GM12878 (cell line): ENCODE data around the gene EEF1A1. TPM values are rescaled to one million over a fixed set of nuclear protein-coding genes. Genes with fewer than 3 reads are reported as not detected.

Experiments
- ATAC-seq: fragments of 200-7000 bp; cut with Tn5 transposase; 3 replicates; pipeline ENCODE4 v1.9.1; 2020; ENCODE audit warnings: mild to moderate bottlenecking, moderate library complexity
- BruUV-seq: library from RNA; stranded (reverse); fragments of 400-500 nt; replicated peaks from 2 replicates; lab custom pipeline; 2021; lab: Mats Ljungman, UMichigan
- CTCF ChIA-PET: fragments of 300-600 bp; sonication (Branson Sonifier 250); formaldehyde crosslinking; extraction: SDS; loops from one replicate; lab custom pipeline; 2021; ENCODE audit warnings: inconsistent platforms; lab: Yijun Ruan, JAX
- POLR2A ChIA-PET: fragments of 350-600 bp; formaldehyde crosslinking; extraction: SDS; loops from one replicate; lab custom pipeline; 2021; ENCODE audit warnings: inconsistent platforms; lab: Charles Lee
- RAD21 ChIA-PET: fragments of 300-600 bp; sonication (Branson Sonifier 250); formaldehyde crosslinking; loops from one replicate; lab custom pipeline; 2023; ENCODE audit warnings: antibody characterized with exemption; ENCODE audit not compliant: unreplicated experiment; lab: Charles Lee
- SMC1A ChIA-PET: fragments of 300-600 bp; sonication (Branson Sonifier 250); formaldehyde crosslinking; loops from one replicate; lab custom pipeline; 2023; ENCODE audit not compliant: unreplicated experiment, uncharacterized antibody; lab: Charles Lee
- DNase-seq: peaks from one replicate; pipeline ENCODE4 v3.0.0-alpha.2; 2011; ENCODE audit warnings: low read depth, low spot score
- FAIRE-seq: peaks from 3 replicates; lab custom pipeline; 2011; peaks lifted over from hg19 to GRCh38; lab: Jason Lieb, UNC
- H2AFZ ChIP-seq: 2 replicates; pipeline ENCODE4 v1.6.0; 2011; ENCODE audit warnings: low read depth, low read length, control low read depth; ENCODE audit not compliant: control insufficient read depth
- H3K27ac ChIP-seq: 2 replicates; pipeline ENCODE4 v1.5.1; 2011; ENCODE audit warnings: control low read depth; ENCODE audit not compliant: control insufficient read depth, insufficient read depth
- H3K27me3 ChIP-seq, 2 experiments: replicated peaks in 1 of 2; 2 replicates each; pipeline versions ENCODE4 v1.6.0 to v1.6.1; 2011; ENCODE audit warnings: low read length in 1 of 2; ENCODE audit not compliant: control insufficient read depth in 2 of 2, insufficient read depth in 2 of 2
- H3K36me3 ChIP-seq, 2 experiments: 2 replicates each; pipeline ENCODE4 v1.5.1; 2011; ENCODE audit warnings: low read length in 1 of 2; ENCODE audit not compliant: control insufficient read depth in 2 of 2, insufficient read depth in 2 of 2
- H3K4me1 ChIP-seq: 2 replicates; pipeline ENCODE4 v1.6.1; 2011; ENCODE audit warnings: mild to moderate bottlenecking, low read length, moderate library complexity, mixed read lengths; ENCODE audit not compliant: control insufficient read depth, insufficient read depth
- H3K4me2 ChIP-seq: 2 replicates; pipeline ENCODE4 v1.6.0; 2011; ENCODE audit warnings: control low read depth; ENCODE audit not compliant: control insufficient read depth, insufficient read depth
- H3K4me3 ChIP-seq: fragments of 200-600 bp; sonication (generic); 2 replicates; pipeline ENCODE4 v1.5.1; 2016
- H3K79me2 ChIP-seq: 2 replicates; pipeline ENCODE4 v1.6.0; 2011; ENCODE audit warnings: low read length; ENCODE audit not compliant: control insufficient read depth, insufficient read depth
- H3K9ac ChIP-seq: 2 replicates; pipeline ENCODE4 v1.8.0; 2011; ENCODE audit warnings: low read length, control low read depth, mixed read lengths; ENCODE audit not compliant: control insufficient read depth, insufficient read depth
- H3K9me3 ChIP-seq: replicated peaks from 3 replicates; pipeline ENCODE4 v1.5.1; 2011; ENCODE audit warnings: mild to moderate bottlenecking, low read length; ENCODE audit not compliant: control insufficient read depth, insufficient read depth
- H4K20me1 ChIP-seq: 2 replicates; pipeline ENCODE4 v1.6.0; 2011; ENCODE audit not compliant: control insufficient read depth, insufficient read depth
- CBFB ChIP-seq: IDR thresholded peaks from 2 replicates; pipeline ENCODE4 v1.6.1; 2016; ENCODE audit warnings: antibody characterized with exemption, low read depth
- ETV6 ChIP-seq, 2 experiments: fragments of 450-650 bp in 1 of 2; IDR thresholded peaks in 1 of 2; conservative IDR thresholded peaks in 1 of 2; 2 replicates each; pipeline ENCODE4 v1.6.1; 2014; ENCODE audit warnings: antibody characterized with exemption in 1 of 2, borderline replicate concordance in 1 of 2, low read depth in 1 of 2, mild to moderate bottlenecking in 1 of 2, moderate library complexity in 1 of 2
- EZH2 ChIP-seq: IDR thresholded peaks from 2 replicates; pipeline ENCODE4 v1.6.1; 2012; ENCODE audit warnings: low read depth, mild to moderate bottlenecking, control low read depth, inconsistent platforms, low read length, borderline replicate concordance; ENCODE audit not compliant: control insufficient read depth
- FOXK2 ChIP-seq: fragments of 450-650 bp; IDR thresholded peaks from 2 replicates; pipeline ENCODE4 v1.6.1; 2017; ENCODE audit warnings: mild to moderate bottlenecking, moderate library complexity
- FOXM1 ChIP-seq: IDR thresholded peaks from 2 replicates; pipeline ENCODE4 v1.6.1; 2012; ENCODE audit warnings: low read depth, mild to moderate bottlenecking, inconsistent platforms, low read length, moderate library complexity
- GABPA ChIP-seq: IDR thresholded peaks from 2 replicates; pipeline ENCODE4 v1.6.1; 2014; ENCODE audit warnings: antibody characterized with exemption, low read depth, mild to moderate bottlenecking, inconsistent platforms
- JUND ChIP-seq: IDR thresholded peaks from 2 replicates; pipeline ENCODE4 v1.6.1; 2012; ENCODE audit warnings: low read depth, mild to moderate bottlenecking, low read length, improper control_type of control experiment, moderate library complexity
- LARP7 ChIP-seq: fragments of 450-650 bp; IDR thresholded peaks from 2 replicates; pipeline ENCODE4 v1.6.1; 2017; ENCODE audit warnings: mild to moderate bottlenecking
- MAX ChIP-seq: IDR thresholded peaks from 2 replicates; pipeline ENCODE4 v1.6.1; 2012; ENCODE audit warnings: low read depth, low read length, improper control_type of control experiment
- MLLT1 ChIP-seq: fragments of 450-650 bp; IDR thresholded peaks from 2 replicates; pipeline ENCODE4 v1.6.1; 2016; ENCODE audit warnings: mild to moderate bottlenecking
- MXI1 ChIP-seq: fragments of 150-350 bp; IDR thresholded peaks from 2 replicates; pipeline ENCODE4 v1.6.1; 2011; ENCODE audit warnings: low read depth, mild to moderate bottlenecking, inconsistent platforms, low read length, improper control_type of control experiment
- MYC ChIP-seq: IDR thresholded peaks from 2 replicates; pipeline ENCODE4 v1.6.1; 2011; ENCODE audit warnings: mild to moderate bottlenecking, low read length, moderate library complexity, inconsistent platforms; ENCODE audit not compliant: insufficient read depth, insufficient replicate concordance, insufficient read length, severe bottlenecking
- POLR2A ChIP-seq: IDR thresholded peaks from 2 replicates; pipeline ENCODE4 v1.6.1; 2011; ENCODE audit warnings: low read depth, mild to moderate bottlenecking, low read length
- SIX5 ChIP-seq: IDR thresholded peaks from 2 replicates; pipeline ENCODE4 v1.6.1; 2011; ENCODE audit warnings: mild to moderate bottlenecking, low read depth, low read length, moderate library complexity; ENCODE audit not compliant: severe bottlenecking
- SPI1 ChIP-seq: IDR thresholded peaks from 2 replicates; pipeline ENCODE4 v1.6.1; 2011; ENCODE audit warnings: low read depth, mild to moderate bottlenecking, low read length, moderate library complexity, borderline replicate concordance; ENCODE audit not compliant: insufficient read depth
- SREBF2 ChIP-seq: IDR thresholded peaks from 2 replicates; pipeline ENCODE4 v1.6.1; 2012; ENCODE audit warnings: mild to moderate bottlenecking, low read length
- TAF1 ChIP-seq: IDR thresholded peaks from 2 replicates; pipeline ENCODE4 v1.6.1; 2011; ENCODE audit warnings: mild to moderate bottlenecking, low read depth, low read length, borderline replicate concordance
- TCF3 ChIP-seq: IDR thresholded peaks from 2 replicates; pipeline ENCODE4 v1.6.1; 2012; ENCODE audit warnings: low read depth, mild to moderate bottlenecking, low read length, borderline replicate concordance; ENCODE audit not compliant: insufficient read depth
- ZNF24 ChIP-seq: fragments of 450-650 bp; IDR thresholded peaks from 2 replicates; pipeline ENCODE4 v1.6.1; 2017; ENCODE audit warnings: antibody characterized with exemption, mild to moderate bottlenecking
- WGBS: methylation state at CpG from one replicate; pipeline ENCODE4 v1.1.6; 2016; ENCODE audit warnings: low lambda C conversion rate; ENCODE audit not compliant: insufficient replicate concordance, insufficient coverage; ENCODE audit errors: missing lambda C conversion rate; 5-methylcytosine and 5-hydroxymethylcytosine counted together
- in situ Hi-C: fragments of 300-500 bp; cut with MboI; formaldehyde crosslinking; loops from 9 replicates; pipeline ENCODE4 v1.14.3; 2018; ENCODE audit warnings: mixed read lengths
- intact Hi-C: fragments of 100-400 bp; cut with micrococcal nuclease; formaldehyde crosslinking; loops from one replicate; pipeline ENCODE4 v1.14.2; 2022; ENCODE audit not compliant: unreplicated experiment
- polyA plus RNA-seq, 11 experiments: library from polyadenylated mRNA; depleted of rRNA in 4 of 11; unstranded in 6 of 11; stranded (reverse) in 5 of 11; fragments of >200 nt; fragmentation: Nextera tagmentation in 4 of 11; fragmentation: Illumina TruSeq in 1 of 11; extraction: Ambion mirVana in 4 of 11; extraction: Trizol in 1 of 11; gene quantifications; 1 replicate in 1 of 11; 2 replicates in 10 of 11; pipeline versions ENCODE4 v1.2.1 to v1.2.3, GENCODE V29; 2011 to 2016; ENCODE audit warnings: inconsistent platforms in 2 of 11, missing spikeins in 2 of 11, low read depth in 1 of 11
- total RNA-seq, 4 experiments: library from RNA; depleted of rRNA in 3 of 4; stranded (reverse); fragments of >200 nt in 3 of 4; fragmentation: Illumina TruSeq in 1 of 4; extraction: Trizol in 1 of 4; gene quantifications; 2 replicates each; pipeline versions ENCODE4 v1.2.1 to v1.2.3, GENCODE V29; 2013 to 2021

EEF1A1 gene
- total and polyA plus RNA-seq, 10 of the 15 experiments (the other 5 are each of a cell fraction or from before 2014, with no cell fraction given): 4,214 to 18,090 (median 14,132) TPM

- ChIA-PET RAD21 (interaction anchor here (0.9 to 5.7 kb wide), 11 partner anchors 9 to 87 kb away, joined by 3 to 49 read pairs (median 6); partner anchors contain the start of gene MTO1), CTCF (interaction anchor here (0.9 to 6.5 kb wide), 8 partner anchors 8 to 129 kb away, joined by 3 to 23 read pairs (median 6); partner anchors contain the start of gene MTO1), SMC1A (interaction anchor here (1.5 to 5.6 kb wide), 12 partner anchors 9 to 129 kb away, joined by 4 to 43 read pairs (median 11); no protein-coding TSS in a partner anchor), POLR2A (interaction anchor here (0.6 to 6.8 kb wide), 13 partner anchors 10 to 130 kb away, joined by 3 to 55 read pairs (median 5); partner anchors contain the start of gene SLC17A5)
- peak; percentile 31 for FAIRE-seq
- H3K27me3 ChIP-seq: no peaks in the 10 kb centered on the region
- in situ Hi-C loops (loop anchor here (5.0 to 25.0 kb wide), 2 partner anchors 89 to 129 kb away; partner anchors contain the start of gene SLC17A5), intact Hi-C loops (loop anchor here (1.0 to 5.0 kb wide), 5 partner anchors 37 to 1759 kb away; partner anchors contain the start of gene TMEM30A)
- peaks cover 6% of the 10 kb centered on the region; the same call in 1 of the 2 replicates for H3K4me1 ChIP-seq
- peak overlapping the region; percentile 79 for H3K9ac ChIP-seq
- H4K20me1 ChIP-seq: no peaks in the 10 kb centered on the region
- H3K9me3 ChIP-seq: no peaks in the 10 kb centered on the region
- H3K4me3 ChIP-seq: peak overlapping the region; percentile 83
- 0% methylated on average over 50 of the region's 50 CpGs for WGBS
- ATAC-seq: peak; percentile 56
- peak overlapping the region; percentile 96 for H2AFZ ChIP-seq
- BruUV-seq: no TSS peak
- no peak for DNase-seq
- peak overlapping the region; percentile 100 for H3K27ac ChIP-seq
- peaks cover 48% of the 10 kb centered on the region for H3K79me2 ChIP-seq
- peak overlapping the region; percentile 79 for H3K4me2 ChIP-seq
- peaks cover 2 to 5% of the 10 kb centered on the region in 2 experiments for H3K36me3 ChIP-seq
- TF ChIP-seq SREBF2 (no peak), TCF3 (peak; percentile 87), MXI1 (peak; percentile 40; the same call in 1 of the 2 replicates), EZH2 (no peak), POLR2A (peak; percentile 96), MYC (peak; percentile 74), CBFB (peak; percentile 69), MLLT1 (peak; percentile 54), ZNF24 (no peak), TAF1 (peak; percentile 70; the same call in 1 of the 2 replicates), SPI1 (peak; percentile 29; the same call in 1 of the 2 replicates), FOXK2 (no peak), GABPA (peak; percentile 66), JUND (no peak), ETV6 (conservative IDR thresholded peaks at IDR 0.05 in 1 of 2, IDR thresholded peaks at IDR 0.05 in 1 of 2; ENCODE audit: borderline replicate concordance in 1 of 2, low read depth in 1 of 2) (peak; percentile 58 to 98; a peak in 2 of 4 replicates), FOXM1 (no peak; the same call in 1 of the 2 replicates), LARP7 (peak; percentile 87), MAX (0 out of 2 replicates have a peak, but pooled peaks have one; percentile 34), SIX5 (no peak)
Measured at GRCh38 chr6:73523434-73524123, 2.7 kb upstream of the EEF1A1 start.
